Measurements from ENCODE around the gene RIC8B.
"Not testable (repeated sequence)": the region's sequence is repeated elsewhere in the genome, so short reads cannot be mapped to it uniquely, and the experiment has no call there.

RIC8B gene

GRCh38 chr12:106774005-106774807, at the start of gene RIC8B:
RIC8B (plus strand) TSS chr12:106774682; CDS start chr12:106774746, 64 bp downstream.
- peak; percentile 96 for DNase-seq

DNA sequence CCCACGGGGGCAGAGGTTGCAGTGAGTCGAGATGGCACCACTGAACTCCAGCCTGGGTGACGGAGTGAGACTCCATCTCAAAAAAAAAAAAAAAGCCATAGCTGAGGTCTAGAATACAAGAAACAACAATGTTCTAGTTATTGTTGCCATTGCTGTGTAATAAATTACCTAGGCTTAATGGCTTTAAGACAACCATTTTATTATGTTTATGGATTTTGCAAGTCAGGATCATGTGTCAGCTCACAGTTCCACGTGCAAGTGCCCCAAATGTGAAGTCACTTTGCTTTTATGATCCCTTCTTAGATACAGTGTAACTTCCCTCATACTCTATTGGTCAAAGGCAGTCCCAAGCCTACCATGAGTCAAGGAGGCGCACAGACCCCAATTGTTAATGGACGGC, 49.5 kb upstream of the RIC8B start:
- no peak for DNase-seq

GRCh38 chr12:106726603-106727202, 47.8 kb upstream of the RIC8B start:
- not testable (repeated sequence) for DNase-seq

DNA sequence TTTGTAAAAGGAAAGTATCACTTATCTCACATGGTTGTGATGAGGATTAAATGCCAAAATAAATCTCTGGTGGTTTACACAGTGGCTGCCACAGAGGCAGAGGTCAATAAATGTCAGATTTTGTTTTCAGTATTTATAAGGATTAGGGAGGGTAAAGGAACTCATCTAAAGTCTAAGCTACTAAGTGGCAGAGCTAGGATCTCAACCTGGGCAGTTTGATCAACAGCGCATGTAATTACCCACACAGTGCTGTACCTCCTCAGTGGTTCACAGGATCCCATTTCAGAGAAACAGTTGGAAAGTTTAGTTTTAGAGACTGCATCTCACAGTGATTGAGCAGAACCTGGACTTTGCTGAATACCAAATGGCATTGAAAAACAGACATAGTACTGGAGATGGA, 44.9 kb upstream of the RIC8B start:
- no peak for DNase-seq

- DNase-seq: no peak
Observed at GRCh38 chr12:106732890-106733289, 41.6 kb upstream of the RIC8B start.

DNA sequence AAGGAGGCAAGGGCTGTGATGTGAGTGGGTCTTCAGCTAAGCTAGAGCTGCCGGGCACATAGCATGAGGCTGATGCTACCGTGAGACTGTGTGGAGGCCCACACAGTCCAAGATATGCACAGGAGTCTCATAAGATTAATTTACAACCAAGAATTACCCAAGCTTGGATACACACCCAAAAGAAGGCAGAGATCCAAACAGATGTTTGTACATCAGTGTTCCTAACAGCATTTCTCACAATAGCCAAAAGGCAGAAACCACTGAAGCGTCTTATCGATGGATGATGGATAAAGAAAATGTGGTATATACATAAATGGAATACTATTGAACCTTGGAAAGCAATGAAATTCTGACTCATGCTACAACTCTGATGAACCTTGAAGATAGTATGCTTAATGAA, 40.8 kb upstream of the RIC8B start:
- no peak for DNase-seq

GRCh38 chr12:106736051-106736957, 38.2 kb upstream of the RIC8B start:
- no peak for DNase-seq

GRCh38 chr12:106739318-106739717, 35.2 kb upstream of the RIC8B start:
- no peak for DNase-seq

DNA sequence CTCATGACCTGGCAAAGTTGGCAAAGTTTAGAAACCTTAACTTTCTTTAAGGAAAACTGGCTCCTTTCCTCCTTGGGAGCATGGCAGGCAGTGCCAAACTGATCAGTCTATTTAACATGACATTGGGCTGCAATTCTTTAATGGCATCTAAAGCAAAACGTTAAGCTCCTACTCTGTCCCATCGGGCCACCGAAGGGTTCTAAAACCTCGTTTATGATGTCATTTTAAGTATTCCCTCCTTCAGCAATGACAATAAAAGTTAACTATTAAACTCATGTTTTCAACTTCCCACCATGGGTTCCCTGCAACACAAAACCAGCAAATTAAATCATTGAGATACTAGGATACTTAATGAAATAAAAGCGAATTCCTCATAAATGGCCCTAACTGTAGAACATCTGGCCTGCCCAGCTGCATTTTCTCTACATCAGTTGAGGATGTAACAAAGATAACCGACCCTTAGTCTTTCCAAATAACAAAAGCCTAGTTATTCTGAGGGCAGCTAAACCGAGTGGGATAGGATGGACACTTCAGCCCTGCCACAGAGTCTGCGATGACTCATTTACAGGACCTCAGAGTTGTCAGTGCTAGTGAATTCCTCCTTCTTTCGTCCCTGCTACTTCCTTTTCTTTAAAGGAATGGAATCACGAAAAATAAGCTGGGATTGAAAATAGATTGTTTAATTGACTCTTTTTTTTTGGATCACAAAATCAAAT, 34.5 kb upstream of the RIC8B start:
- DNase-seq: no peak

- DNase-seq: no peak
Observed at GRCh38 chr12:106740818-106741217, 33.7 kb upstream of the RIC8B start.

GRCh38 chr12:106741247-106741646, 33.2 kb upstream of the RIC8B start:
- no peak for DNase-seq

DNA sequence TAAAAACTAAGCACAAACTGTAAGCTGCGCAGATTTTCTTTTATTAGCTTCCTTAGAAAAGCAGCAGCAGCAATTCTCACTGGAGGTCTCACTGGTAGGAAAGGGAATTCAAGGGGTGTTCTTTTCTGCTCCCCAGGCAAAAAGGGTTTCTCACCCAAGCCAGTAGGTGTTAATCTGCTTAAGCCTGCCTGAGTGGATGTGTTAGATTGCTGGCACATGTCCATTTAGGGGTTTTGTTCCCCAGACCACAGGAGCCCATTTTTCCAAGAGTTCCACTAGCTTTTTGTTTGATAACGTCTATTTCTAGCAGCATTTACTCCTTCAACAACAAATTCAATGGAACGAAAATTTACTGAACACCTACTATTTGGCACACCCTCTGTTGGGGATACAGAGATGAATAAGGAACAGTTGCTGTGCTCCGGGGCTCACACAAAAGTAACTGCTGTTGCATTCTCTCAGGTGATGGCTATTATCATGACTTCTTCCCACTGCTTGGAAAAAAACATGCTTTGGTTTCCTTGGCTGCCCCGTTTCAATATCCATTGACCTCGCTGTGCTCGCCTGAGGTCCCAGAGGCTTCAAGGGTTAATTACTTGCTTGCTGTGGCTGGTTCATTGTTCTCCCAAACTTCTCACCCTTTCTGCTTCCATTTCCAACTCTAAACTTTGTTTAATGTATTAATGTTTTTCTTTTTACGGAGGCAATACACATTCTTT, 31.1 kb upstream of the RIC8B start:
- DNase-seq: no peak

GRCh38 chr12:106744600-106744999, 29.9 kb upstream of the RIC8B start:
- no peak for DNase-seq

- no peak for DNase-seq
Observed at GRCh38 chr12:106745181-106745745, 29.2 kb upstream of the RIC8B start.

GRCh38 chr12:106747973-106748436, 26.5 kb upstream of the RIC8B start:
- no peak for DNase-seq

GRCh38 chr12:106750524-106750923, 24.0 kb upstream of the RIC8B start:
- no peak for DNase-seq

DNA sequence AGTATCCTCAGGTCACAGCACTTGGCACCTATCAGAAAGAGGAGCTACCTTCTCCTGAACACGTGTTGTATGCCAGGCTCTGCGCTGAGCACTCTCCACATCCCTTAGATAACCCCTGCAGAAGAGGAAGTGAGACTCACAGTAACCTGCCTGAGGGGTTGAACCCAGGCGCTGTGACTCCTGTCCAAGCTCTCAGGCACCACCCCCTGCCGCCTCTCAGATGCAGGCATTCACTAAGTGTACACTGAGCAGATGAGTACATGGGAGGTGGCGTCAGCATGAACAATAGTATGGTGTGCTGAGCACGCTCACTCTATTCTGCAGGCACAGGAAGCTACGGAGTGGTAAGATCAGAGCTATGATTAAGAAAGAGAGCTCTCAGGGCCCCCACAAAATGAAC, 21.0 kb upstream of the RIC8B start:
- no peak for DNase-seq

DNA sequence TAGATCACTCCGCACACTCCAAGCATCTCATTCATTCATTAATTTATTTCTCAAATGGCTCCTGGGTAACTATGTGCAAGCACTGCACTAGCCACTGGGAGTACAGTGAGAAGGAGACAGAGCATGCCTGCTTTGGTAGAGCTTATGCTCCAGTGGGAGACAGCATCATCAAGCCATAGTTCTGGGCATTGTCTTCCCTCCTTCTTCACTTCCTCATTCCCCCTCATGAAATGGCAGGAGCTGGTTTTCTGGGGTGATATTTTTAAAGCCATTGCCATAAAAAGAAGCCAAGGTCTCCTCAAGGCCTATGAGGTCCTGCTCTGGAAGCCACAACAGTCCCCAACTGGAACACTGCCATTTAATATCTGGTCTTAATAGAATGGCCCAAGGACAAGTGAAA, 20.2 kb upstream of the RIC8B start:
- no peak for DNase-seq

- DNase-seq: no peak
Observed at GRCh38 chr12:106757623-106758348, 16.7 kb upstream of the RIC8B start.

DNA sequence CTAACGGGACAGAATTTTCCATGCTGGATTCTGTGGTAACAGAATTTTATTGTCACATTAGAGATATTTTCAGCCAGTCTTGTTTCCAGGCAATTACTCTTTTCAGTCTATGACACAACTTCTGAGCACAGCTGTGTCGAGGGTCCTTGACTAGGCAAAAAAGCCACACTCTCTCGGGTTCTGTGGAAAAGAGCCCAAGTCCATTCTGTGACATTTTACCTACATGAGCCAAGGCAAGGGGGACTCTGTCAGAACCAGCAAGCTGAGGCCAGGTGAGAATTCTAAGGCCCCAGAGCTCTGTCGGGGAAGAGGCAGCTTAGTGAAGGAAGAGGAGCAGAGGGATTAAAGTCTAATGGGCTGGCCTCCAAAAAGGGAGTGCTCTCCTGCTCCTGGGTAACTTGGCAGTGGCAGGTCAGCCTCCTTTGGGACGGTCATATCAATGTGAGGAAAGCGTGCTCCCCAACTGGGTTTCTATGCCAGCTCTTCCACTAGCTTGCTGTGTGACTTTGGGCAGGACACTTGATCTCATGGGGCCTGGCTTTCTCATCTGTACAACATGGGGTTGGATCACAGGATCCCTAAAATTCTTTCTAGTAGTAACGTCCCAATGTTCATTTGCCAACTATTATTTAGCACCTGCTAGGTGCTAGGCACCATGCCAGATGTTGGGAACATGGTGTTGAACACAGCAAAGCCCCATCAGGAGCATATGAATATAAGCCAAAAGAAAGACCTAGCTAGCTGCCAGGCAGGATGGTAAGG, 16.0 kb upstream of the RIC8B start:
- DNase-seq: no peak
